Measurements from ENCODE around the gene PTPN22.

DNA sequence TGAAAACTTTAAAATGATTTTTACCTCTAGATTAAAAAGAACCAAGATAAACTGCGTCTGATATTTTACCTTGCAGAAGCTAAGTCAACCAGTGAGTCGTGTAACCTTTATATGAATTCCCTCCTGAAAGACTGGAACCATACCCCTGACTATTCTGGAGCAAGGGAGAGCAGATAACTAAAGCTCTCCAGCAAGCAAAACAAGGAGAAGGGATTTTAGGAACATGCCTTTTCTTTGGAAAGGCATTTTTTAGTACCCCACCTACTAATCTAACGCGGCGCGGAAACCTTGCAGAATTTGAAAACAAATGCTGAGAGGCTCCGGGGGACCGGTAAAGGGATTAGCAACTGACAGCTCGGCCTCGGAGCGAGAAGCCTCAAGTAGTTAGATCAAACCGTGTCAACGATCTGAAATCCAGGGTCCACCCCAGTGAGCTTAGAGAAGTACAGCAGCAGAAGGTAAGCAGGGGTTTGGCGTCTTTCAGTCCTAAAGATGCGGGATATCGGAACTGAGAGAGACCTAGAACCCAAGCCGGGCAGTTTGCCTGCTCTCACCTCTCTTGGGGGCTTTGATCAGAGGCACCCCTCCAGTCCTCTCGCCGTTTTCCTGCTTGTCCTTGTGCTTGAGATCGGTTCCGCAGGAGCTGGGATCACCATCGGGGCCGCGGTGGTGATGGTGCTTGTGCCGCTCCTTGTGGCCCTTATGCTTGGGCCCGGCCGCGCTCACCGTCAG is 60.2 kb downstream of the PTPN22 start:
- TF ChIP-seq, protein P1, sequence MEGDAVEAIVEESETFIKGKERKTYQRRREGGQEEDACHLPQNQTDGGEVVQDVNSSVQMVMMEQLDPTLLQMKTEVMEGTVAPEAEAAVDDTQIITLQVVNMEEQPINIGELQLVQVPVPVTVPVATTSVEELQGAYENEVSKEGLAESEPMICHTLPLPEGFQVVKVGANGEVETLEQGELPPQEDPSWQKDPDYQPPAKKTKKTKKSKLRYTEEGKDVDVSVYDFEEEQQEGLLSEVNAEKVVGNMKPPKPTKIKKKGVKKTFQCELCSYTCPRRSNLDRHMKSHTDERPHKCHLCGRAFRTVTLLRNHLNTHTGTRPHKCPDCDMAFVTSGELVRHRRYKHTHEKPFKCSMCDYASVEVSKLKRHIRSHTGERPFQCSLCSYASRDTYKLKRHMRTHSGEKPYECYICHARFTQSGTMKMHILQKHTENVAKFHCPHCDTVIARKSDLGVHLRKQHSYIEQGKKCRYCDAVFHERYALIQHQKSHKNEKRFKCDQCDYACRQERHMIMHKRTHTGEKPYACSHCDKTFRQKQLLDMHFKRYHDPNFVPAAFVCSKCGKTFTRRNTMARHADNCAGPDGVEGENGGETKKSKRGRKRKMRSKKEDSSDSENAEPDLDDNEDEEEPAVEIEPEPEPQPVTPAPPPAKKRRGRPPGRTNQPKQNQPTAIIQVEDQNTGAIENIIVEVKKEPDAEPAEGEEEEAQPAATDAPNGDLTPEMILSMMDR (IDR thresholded peaks at IDR 0.05), result no peak
- no peak for TF ChIP-seq POLR2A (IDR thresholded peaks at IDR 0.05)
- no peak for TF ChIP-seq POLR2AphosphoS5 (IDR thresholded peaks at IDR 0.05)
